Measurements from ENCODE around the gene RASAL3.

The RASAL3 gene

DNA sequence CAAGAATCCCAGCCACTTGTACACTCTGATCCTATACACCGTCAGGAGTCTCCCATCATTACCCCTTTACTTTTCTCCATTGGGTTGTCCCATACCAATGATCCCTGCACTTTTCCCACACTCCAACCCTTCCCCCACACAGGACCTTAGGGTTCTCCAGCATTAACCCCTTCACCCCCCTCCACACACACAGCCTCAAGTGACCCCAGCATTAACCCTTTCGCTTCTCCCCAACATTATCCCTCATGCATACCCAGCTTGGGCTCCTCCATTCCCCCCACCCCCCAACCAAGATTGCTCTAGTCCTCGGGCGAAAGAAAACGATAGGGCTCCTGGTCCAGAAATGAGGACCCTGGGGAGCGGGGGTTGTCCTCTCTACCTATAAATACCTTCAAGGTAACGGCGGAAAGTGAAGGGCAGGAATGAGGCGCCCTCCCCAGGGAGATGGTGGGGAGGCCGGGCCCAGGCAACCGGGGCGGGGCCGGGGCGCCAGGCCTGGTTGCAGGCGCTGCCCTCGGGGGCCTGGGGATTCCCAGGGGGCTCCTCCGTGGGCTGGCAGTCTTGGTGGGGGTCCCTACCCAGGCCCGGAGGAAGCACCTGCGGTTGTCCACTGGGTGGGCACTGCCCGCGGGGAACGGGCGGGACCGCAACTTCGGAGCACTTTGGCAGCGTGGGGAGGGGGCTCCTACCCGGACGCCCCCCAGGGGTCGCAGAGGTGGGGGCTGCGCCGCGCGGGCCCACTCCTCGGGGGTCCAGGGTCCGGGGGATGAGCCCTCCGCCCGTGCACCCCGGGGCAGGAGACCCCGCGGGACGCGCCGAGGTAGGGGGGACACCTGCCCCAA, 15.3 kb downstream of the RASAL3 start:
- no peak for DNase-seq

DNA sequence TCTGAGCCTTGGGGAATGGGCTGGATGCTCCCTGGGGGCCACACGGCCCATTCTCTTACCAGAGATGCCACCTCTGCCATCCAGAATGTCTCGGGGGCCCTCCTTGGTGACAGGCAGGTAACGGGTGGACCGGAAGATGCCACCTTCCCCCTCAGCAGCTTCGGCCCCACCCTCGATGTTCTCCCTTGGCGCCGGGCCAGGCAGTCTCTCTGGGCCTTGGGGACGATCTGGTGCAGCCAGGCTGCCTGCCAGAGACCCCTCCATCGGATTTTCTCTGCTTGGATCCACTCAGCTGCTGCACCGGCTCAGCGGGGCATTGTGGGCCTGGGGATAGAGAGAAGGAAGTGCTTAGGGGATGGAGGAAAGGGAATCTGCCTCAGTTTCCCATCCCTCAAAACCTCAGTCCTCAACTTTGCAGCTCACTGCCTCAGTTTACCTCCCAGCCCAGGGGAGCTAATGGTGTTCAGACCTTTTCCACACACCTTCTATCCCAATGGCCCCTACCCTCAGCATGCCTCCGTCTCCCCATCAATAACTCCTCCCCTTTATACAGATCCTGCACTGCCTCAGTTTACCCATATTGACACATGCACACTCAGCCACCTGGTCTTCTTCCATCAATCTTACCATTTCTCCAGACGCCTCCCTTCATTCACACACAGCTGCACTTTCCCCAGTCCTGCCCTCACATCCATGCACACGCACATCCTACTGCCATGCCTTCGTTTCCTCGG, 16.1 kb downstream of the RASAL3 start:
- DNase-seq: no peak

DNA sequence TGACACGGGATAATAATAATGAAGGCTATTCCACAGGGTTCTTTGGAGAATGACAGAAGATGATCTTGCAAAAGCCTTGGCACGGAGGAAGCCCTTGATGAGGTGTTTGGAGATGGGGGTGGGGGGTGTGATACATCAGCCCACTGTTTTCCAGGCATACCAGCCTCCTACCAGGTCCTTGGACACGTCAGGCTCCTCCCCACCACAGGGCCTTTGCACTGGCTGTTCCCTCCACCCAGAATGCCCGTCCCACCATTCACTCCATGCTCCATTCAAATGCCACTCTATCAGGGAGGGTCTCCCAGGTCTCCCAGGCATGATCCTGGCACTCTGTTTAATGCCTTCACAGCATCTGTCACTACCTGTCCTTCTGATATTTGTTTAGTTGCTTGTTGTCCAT, 17.3 kb downstream of the RASAL3 start:
- DNase-seq: no peak

DNA sequence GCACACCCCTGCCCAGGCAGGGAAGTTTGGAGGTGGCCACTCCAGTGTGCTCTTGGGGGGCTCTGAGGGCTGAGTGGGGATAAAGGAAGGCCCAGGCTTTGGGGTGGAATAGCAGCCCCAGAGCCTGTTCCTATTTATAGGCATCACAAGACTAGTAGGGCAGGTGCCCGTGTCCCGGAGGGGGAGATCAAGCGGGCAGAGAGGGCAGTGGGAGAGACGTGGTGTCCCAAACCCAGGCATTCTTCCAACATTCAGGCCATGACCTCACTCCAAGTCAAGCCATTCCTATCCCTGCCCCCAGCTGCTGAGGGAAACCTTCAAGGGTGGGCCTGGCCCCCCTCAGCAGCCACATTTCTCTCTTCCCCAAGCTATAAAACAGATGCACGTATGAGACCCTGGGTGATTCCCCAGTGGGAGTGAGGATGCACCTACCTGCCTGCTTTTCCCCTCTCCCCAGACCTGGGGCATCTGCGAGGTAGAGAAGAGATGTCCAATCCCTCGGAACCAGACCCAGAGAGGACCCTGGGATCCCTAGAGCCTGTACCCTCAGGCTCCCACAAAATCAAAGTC, 18.5 kb downstream of the RASAL3 start:
- DNase-seq: no peak

DNA sequence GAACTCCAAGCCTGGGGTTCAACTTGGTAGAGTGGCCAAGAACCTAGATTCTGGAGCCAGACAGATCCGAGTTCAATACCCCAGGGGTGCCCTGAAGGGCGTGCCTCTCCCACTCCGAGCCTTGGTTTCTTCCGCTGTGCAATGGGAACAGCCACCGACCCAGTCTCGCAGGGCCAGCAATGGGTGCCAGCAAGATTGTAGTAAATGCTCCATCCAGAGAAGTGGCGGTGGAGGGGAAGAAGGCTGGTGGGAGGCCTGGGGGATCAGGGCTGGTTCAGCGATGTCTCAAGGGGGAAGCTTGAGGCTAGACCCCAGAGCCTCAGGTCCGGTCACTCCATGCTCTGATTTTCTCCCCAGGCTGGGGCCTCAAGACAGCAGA, 19.1 kb downstream of the RASAL3 start:
- DNase-seq: no peak

DNA sequence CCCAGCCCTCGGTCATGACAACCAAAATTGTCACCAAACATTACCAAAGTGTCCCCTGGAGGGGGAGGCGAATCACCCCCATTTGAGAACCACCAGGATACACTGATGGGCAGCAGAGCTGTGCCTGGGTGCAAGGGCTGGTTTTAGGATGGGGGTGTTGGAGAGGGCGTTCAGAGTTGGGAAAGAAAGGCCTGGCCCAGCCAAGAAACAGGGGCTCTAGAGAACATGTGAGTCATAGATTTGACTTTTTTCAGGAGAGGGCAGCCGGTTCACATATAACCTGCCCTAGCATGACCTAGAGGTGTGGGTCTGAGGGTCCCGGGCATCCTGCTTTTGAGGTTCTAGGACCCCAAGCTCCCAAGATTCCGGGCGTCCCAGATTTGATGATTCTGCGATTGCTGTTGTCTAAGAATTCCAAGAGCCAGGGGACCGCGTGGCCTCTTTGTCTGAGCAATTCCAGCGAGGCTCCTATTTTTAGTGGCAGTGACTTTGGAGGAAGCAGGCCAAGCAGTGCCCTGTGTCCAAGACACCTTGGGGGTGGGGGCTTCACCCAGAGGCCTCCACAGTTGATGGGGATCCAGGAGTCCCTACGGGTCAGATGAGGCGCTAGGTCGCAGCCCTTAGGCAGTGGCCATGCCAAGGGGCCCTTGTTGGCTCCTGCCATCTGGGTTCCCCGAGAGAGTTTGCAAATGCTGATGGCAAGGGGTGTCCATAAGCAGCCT, 19.7 kb downstream of the RASAL3 start:
- DNase-seq: no peak

DNA sequence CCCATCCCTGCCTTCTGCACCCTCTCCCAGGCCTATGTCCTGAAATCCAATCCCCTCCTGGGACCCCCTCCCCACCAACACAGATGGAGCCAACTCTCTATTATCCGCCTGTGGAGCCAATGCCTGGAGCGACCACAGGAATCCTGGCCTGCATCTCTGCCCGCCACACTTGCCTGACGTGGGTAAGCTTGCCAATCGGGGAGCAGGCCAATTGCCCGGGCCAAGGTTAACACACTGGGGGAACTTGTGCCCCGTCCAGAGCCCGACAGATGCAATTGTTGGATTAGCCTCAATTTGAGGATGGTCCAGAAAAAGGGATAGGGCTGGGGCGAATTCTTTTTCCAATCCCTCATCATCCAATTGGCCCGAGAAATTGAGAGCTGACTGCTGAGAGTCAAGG, 20.5 kb downstream of the RASAL3 start:
- no peak for DNase-seq

DNA sequence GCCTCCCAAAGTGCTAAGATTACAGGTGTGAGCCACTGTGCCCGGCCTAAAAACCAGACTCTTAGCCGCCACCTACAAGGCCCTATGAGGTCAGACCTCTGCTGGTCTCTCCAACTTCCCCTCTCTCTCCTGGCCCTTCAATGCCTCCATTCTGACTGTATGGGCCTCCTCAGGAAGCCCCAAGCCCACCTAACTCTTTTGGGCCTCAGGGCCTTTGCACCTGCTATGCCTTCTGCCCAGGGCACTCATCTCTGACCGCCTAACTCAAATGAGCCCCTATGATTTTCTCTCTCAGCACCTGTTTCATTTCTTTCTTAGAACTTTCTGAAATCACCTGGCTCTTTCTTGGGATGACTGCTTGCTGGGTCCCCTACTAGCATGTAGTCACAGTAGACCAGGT, 21.0 kb downstream of the RASAL3 start:
- DNase-seq: no peak

DNA sequence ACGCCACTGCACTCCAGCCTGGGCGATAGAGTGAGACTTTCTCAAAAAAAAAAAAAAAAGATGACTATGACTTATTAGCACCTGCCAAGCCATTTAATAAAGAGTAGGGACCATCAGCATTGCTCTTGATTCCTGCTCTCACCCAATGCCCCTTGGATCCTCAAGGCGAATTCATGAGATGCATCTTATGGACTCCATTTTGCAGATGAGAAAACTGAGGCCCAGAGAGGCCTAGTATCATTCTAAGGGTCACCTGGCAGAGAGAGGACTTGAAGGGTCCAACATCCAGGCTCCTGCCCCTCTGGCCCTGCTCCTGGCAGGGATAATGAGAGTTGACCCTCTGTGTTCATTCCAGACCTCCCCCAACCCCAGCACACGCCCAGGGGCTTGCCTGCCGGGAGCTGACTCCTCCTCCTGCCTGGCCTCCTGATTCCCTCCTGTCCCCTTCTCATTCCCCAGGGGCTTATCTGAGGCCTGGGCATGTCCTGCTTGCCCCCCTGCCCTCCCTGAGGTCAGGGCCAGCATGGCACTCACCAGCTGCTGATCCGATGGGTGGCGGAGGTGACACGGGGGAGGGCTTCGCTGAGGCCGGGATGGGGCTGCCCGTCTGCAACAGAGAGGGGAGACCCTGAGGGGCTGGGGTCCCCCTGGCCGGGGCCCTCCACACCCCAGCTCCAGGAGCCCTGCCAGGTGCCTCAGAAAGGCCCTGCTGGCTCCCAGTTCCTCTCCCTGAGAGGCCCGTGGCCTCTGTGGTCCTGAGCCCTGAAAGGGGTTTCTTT, 22.0 kb downstream of the RASAL3 start:
- no peak for DNase-seq

DNA sequence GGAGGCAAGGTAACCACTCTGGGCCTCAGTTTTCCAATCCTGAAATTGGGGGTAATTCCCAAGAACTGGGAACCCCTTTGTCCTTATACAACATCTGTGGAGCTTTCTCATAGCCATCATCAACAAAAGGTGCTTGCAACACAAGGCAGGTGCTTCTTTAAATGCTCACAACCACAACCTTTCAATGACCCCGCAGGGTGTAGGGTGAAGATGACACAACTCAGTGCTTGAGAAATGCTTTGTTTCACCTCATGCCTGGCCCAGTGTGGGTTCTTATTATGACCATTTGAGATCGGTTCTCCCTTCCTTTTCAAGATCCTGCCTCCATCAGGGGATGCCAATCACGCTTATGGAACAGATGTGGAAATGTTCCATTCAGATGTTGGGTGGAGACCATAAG, 23.0 kb downstream of the RASAL3 start:
- DNase-seq: no peak

DNA sequence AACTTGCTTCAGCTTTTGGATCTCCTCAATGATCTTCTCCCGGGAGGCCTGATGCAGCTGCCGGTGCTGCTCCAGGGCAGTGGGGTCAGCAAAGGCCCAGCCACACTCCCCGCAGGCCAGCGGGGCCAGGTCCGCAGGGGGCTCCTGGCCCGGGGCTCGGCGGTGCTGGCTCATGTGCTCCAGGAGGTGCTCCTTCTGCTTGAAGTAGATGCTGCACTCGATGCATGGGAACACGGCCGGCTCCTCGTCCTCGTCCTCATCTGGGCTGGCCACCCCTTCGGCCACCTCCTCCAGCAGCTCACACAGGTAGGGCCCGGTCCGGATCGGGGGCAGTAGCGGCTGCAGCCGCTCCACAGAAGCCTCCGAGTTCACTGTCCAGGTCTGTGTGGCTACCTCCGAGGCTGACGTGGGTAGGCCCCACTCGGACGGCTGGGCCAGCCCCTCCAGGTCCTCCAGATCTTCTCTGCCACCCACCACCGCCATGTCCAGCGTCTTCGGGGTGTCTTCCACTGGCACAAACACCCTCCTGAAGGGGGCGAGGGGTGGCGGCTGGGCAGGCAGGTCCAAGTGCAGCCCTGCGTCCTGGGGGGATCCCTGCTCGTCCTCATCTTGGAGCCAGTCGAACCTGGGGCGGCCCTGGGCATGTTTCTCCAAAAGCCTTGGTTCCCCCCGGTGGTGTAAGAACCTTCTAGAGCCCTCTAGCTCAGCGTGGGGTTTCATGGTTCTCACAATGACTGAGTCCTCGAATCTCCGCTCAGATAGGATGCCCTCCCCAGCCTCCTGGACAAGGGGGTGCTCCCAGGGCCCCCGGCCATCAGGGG, 24.3 kb downstream of the RASAL3 start:
- no peak for DNase-seq

DNA sequence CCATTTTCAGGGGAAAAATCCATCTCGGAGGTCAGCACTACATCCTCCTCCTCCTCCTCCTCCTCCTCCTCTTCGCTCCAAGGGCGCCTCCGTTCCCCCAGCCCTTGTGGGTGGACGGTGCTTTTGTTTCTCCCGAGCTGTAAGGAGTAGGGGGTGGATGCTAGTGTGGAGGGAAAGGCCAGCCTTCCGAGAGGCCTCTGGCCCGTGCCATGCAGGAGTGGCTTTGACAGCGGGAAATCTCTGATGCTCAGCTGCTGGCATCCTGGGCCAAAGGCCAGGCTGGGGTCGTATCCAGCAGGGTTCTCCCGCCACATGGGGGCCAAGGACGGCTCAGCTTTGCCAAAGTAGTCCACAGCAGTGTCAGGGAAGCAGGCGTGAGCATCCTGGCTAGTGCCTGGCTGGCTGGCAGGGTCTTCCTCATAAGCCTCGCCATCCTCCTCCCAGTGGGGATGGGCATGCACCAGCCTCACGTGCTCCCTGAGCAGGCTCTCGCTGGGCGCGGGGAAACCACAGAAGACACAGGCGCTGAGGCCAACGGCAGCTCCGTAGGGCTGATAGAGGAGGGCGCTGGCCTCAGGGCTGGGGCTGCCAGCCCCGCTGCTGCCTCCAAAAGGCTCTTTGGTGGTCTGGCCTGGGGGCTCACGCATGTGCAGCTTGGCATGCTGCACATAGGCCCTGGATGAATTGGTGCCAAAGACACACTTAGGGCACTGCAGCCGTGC, 25.1 kb downstream of the RASAL3 start:
- DNase-seq: no peak

DNA sequence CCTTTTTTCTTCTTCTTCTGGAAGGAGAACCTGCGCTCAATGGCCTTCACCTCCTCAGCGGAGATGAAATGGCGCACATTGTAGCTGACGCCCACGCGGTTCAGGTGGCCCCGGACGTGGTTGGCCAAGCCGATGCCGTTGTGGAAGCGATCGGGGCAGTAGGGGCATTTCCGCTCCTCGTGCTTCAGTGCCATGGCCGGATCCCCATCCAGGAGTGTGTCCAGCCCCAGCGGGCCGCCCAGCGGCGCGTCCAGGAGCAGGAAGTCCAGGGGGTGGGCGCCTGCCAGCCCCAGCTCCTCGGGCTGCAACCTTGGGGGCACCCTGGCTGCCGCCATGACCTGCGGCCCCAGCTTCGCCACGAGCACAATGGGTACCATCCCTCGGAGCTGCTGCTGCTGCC, 25.8 kb downstream of the RASAL3 start:
- DNase-seq: no peak

DNA sequence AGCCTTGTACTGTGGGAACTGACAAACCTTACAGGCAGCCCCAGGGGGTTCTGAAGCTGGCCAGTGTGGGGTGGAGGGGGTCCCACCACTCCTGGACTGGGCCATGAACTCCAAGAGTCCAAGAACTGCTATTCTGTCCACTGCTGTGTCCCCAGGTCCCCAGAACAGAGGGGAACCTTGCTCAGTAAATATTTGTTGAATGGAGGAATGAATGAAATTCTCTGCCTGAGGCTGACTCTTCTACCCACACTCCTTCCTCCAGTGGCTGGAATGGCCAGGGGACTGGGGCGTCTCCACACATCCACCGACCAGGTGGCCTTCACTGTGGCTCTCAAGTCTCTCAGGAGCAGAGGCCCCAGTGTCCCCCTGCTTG, 26.2 kb downstream of the RASAL3 start:
- no peak for DNase-seq

DNA sequence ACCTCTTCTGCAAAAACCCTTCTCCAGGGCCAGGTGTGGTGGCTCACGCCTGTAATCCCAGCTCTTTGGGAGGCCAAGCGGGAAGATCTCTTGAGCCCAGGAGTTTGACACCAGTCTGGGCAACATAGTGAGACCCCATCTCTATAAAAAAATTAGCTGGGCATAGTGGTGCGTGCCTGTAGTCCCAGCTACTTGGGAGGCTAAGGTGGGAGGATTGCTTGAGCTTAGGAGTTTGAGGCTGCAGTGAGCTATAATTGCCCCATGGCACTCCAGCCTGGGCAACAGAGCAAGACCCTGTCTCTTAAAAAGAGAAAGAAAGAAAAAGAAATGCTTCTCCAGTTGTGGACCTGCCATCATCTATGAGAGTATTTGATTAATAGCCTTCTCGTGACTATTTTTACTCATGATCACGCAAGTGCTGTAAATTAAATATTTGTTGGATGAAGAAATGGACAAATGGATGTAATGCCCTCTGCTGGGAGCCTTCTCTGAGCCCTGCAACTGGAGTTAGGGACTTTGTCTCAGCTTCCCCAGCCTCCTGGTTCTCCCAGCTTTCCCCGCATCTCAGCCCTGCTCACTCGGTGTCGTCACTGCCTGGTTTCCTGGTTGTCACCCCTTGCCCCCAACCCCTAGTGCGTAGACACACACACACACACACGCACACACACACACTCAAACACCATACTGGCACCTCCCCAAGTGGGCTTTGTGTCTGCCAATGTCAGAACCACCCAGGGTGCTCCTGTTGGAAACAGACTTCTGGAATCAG, 26.8 kb downstream of the RASAL3 start:
- DNase-seq: no peak

DNA sequence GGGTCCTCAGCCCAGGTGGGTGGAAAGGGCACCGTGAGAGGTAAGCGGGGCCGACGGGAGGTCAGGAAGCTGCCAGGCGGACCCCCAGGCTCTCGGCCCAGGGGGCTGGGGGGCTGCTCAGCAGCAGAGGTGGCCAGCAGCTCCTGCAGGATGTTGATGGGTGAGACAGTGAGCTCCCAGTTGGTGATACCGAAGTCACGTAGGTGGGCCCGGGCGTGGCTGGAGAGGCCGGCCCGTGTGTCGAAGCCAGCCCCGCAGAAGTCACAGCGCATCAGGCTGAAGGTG, 27.6 kb downstream of the RASAL3 start:
- DNase-seq: no peak

DNA sequence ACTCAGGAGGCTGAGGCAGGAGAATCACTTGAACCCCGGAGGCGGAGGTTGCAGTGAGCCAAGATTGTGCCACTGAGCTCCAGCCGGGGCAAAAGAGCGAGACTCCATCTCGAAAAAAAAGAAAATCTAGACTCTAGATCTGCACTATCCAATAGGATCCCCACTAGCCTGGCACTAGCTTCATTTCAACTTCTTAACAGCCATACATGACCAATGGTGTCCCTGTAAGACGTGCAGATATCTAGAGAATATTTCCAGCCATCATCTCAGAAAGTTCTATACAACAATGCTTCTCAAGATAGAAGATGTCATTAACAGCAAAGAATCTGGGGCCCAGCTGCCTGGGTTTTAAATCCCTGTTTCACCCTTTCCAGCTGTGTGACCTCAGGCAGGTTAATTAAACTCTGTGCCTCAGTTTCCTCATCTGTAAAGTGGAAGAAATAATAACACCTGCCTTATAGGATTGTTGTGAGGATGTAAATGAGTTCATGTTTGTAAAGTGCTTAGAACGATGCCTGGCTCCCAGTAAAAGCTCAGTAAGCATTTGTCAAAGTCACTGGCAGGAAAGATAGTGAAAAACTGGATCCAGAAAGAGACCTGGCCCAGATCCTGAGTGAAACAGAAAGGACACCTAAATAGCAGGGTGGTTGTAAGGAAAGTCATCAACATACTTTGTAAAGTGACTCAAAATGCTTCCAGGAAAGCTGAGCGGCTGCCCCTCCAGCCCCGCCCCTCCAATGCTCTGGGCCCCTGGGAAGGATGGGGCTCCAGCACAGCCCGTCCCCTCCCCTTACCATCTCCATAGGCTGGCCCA, 28.1 kb downstream of the RASAL3 start:
- DNase-seq: no peak

DNA sequence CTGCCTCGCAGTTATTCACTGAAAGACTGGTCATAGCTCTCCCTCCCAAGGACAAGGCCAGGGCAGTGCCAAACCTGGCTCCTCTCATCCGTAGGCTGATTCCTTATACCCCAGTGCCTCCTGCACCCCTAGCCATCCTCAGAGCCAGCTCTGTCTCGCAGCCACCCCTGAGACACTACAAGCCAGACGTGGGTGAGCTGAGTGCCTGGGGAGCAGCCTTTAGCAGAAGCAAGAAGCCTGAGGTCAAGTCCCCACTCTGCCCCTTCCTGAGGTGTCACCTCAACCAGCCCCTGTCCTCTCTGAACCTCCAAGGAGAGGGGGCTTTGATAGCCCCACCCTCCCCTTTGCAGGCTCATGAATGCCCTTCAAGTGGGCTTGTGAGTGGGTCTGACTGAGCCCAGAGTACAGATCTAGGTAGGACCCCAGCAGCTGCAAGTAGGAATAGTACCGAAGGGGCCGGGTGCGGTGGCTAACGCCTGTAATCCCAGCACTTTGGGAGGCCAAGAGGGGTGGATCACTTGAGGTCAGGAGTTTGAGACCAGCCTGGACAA, 30.8 kb downstream of the RASAL3 start:
- DNase-seq: no peak

Measured in NCI-H1436 treated with DMSO at 0.1 percent for 48 hours (cell line).